ENCODE data around the gene CLMN. TPM values are rescaled to one million over a fixed set of nuclear protein-coding genes. Genes with fewer than 3 reads are reported as not detected.

CLMN gene
- total RNA-seq, 4 donors from 2014 or later: 20.7 to 56.5 (median 29.7) TPM

DNA sequence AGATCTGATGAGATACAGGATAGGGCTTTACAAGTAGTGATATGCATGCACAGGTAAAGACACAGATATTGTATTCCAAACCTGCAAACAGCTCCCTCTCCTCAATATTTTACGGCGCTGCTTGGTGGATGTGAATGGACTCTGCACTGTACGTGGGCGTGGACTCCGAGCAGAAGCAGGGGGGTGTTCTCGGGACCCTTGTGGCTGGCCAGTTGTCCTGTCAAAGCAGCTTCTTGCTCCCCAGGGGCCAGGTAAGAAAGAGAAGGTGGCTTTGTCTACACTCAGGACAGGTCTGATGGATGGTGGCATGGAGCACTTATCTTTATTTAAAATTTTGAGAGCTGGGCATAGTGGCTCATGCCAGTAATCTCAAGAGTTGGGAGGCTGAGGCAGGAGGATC lies 29.5 kb upstream of the CLMN start:
- TF ChIP-seq, protein P1, sequence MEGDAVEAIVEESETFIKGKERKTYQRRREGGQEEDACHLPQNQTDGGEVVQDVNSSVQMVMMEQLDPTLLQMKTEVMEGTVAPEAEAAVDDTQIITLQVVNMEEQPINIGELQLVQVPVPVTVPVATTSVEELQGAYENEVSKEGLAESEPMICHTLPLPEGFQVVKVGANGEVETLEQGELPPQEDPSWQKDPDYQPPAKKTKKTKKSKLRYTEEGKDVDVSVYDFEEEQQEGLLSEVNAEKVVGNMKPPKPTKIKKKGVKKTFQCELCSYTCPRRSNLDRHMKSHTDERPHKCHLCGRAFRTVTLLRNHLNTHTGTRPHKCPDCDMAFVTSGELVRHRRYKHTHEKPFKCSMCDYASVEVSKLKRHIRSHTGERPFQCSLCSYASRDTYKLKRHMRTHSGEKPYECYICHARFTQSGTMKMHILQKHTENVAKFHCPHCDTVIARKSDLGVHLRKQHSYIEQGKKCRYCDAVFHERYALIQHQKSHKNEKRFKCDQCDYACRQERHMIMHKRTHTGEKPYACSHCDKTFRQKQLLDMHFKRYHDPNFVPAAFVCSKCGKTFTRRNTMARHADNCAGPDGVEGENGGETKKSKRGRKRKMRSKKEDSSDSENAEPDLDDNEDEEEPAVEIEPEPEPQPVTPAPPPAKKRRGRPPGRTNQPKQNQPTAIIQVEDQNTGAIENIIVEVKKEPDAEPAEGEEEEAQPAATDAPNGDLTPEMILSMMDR (IDR thresholded peaks at IDR 0.05; ENCODE audit: low read depth): no peak

DNA sequence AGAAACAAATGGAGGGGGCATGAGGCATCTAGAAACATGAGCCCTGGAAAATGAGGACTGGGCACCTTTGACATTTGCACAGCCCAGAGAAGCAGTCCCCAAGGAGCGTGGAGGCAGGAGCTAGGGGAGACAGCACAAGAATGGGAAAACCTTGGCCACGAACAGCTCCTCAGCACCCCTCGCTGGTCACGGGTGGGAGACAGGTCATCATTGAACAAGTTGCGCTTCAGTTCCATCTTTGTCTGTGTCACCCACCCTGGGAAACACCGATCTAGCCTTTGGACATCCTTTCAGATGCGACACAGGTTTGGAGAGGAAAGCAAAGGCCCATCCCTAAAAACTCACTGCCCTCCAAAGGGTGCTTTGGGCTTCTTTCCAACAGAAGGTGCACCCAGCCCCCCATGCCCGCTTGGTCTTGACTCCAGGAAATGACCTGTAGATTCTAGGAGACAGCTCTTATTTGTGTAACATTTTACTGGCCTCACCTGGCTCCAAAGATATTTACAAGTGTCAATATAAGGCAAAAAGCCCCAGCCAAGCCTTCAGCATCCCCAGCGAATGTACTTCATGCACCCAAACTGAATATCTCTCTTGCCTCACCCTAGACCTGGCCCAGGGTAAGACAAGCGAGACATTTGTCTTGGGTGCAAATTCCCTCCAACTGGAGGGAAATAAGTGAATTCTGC lies 28.8 kb upstream of the CLMN start:
- TF ChIP-seq, protein P1 (IDR thresholded peaks at IDR 0.05; ENCODE audit: low read depth): no peak

DNA sequence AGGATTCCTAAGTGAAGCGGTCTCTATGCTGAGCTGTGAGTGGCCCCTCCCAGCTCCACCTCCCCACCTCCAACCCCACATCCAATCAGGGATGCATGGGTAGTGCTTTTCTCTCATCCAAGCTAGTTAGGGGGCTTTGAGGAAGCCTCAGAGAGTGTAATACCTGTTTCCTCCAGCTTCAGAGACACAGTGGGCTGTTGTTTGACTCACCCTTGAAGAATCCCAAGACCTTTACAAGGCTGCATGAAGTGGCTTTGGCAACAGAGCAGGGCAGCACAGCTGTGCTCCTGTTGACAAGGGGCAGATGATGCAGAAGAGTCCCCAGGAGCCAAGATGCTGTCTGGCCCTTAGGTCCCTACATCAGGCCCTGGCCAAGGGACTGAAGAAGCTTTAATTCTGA lies 27.1 kb upstream of the CLMN start:
- TF ChIP-seq, protein P1 (IDR thresholded peaks at IDR 0.05; ENCODE audit: low read depth): no peak

DNA sequence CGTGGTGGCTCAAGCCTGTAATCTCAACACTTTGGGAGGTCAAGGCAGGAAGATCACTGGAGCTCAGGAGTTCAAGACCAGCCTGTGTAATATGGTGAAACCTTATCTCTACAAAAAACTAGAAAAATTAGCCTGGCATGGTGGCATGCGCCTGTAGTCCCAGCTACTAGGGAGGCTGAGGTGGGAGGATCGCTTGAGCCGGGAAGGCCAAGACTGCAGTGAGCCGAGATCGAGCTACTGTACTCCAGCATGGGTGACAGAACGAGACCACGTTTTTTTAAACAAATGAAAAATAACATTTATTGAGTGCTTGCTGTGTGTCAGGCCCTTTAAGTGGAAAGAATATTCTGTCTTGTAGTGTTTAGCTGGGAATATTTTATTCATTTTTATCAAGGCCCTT lies 26.6 kb upstream of the CLMN start:
- TF ChIP-seq, protein P1 (IDR thresholded peaks at IDR 0.05; ENCODE audit: low read depth): no peak

DNA sequence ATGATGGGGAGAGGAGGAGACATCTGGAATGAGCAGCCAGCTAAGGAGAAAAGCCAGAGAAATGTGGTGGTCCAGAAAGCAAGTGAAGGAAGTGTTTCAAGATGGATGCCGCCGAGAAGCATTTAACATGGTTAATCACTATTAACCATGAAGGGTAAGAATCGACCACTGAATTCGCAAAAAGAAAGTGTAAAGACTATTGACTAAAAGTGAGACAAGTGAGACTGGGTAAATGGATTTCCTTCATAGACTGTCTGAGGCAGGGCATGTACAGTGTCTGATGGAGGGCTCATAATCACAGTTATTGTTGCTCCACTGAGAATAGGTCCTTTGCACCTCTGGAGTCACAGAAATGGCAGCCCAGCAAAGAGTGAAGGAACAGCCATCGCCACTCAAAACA lies 25.3 kb upstream of the CLMN start:
- TF ChIP-seq, protein P1 (IDR thresholded peaks at IDR 0.05; ENCODE audit: low read depth): no peak

DNA sequence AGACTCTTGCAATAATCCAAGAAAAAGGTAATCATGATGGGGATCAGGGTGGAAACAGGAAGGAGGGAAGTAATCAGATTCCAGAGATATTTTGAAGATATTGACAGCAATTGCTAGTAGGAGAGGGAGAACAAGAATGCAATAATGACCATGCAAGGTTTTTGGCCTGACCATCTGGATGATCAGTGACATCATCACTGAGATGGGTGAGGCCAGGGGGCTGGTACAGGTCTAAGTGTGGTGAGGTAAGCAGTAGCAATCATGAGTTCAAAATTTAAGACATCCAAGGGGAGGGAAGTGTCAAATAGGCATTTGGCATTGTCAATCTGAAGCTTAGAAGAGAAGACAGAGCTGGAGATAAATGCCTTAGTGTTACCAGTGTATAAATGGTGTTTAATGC lies 24.8 kb upstream of the CLMN start:
- TF ChIP-seq, protein P1 (IDR thresholded peaks at IDR 0.05; ENCODE audit: low read depth): no peak

DNA sequence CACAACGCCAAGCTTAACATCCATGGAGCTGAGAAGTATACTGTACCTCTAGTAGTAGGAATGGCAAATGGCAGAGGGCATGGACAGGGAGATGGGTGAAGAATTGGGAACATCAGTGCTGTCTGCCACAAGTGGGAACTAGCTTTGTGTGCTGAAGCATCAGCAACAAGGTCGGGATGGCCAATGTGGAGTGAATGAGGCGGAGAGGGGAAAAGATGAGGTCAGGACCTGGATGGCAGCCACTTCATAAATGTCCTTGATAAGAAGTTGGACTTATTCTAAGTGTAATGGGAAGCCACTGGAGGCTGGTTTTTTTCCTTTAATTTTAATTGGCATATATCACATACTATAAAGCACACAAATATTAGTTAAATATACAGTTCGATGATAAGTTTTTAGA lies 21.9 kb upstream of the CLMN start:
- TF ChIP-seq, protein P1 (IDR thresholded peaks at IDR 0.05; ENCODE audit: low read depth): no peak
